Adrenal gland (tissue), 12 donors: Measurements from ENCODE around the gene DLEU7. TPM values are rescaled to one million over a fixed set of nuclear protein-coding genes. Genes with fewer than 3 reads are reported as not detected.

ENCODE experiments used
- DNase-seq, 7 donors: peaks; one replicate each; pipeline ENCODE4 v3.0.0-alpha.2; 2019 to 2020
- H3K27ac ChIP-seq, 5 donors: fragments of 200-600 bp; sonication (generic) in 4 of 5; 1 replicate in 3 of 5; 2 replicates in 2 of 5; pipeline versions ENCODE4 v1.5.1 to v1.8.0; 2016 to 2020; ENCODE audit warnings: mild to moderate bottlenecking in 1 of 5
- H3K27me3 ChIP-seq: fragments of 200-600 bp; 2 replicates; pipeline ENCODE4 v1.8.0; 2021
- H3K36me3 ChIP-seq, 2 donors: fragments of 200-600 bp; replicated peaks in 1 of 2; 1 replicate in 1 of 2; 2 replicates in 1 of 2; pipeline versions ENCODE4 v1.5.1 to v1.8.0; 2018 to 2022
- H3K4me1 ChIP-seq, 2 donors: fragments of 200-600 bp; replicated peaks in 1 of 2; 1 replicate in 1 of 2; 2 replicates in 1 of 2; pipeline versions ENCODE4 v1.5.1 to v1.8.0; 2018 to 2021
- H3K4me3 ChIP-seq, 4 donors: fragments of 200-600 bp; sonication (generic) in 3 of 4; one replicate each; pipeline ENCODE4 v1.5.1; 2016 to 2018
- H3K9me3 ChIP-seq, 3 donors: fragments of 200-600 bp; sonication (generic) in 1 of 3; replicated peaks in 1 of 3; 1 replicate in 2 of 3; 2 replicates in 1 of 3; pipeline versions ENCODE4 v1.5.1 to v1.8.0; 2016 to 2021
- POLR2A ChIP-seq, 2 donors: fragments of 450-650 bp; IDR thresholded peaks; one replicate each; pipeline ENCODE4 v1.6.1; 2017; ENCODE audit warnings: antibody characterized with exemption in 2 of 2, mild to moderate bottlenecking in 2 of 2, moderate library complexity in 1 of 2
- WGBS, 4 donors: extraction: QIAGEN DNeasy Blood & Tissue Kit in 2 of 4; methylation state at CpG; one replicate each; pipeline versions ENCODE4 v1.1.5 to v1.1.7; 2013 to 2017; 5-methylcytosine and 5-hydroxymethylcytosine counted together
- intact Hi-C, 2 donors: fragments of 100-400 bp; cut with DNase I; formaldehyde crosslinking; loops; one replicate each; pipeline versions ENCODE4 v1.14.1 to v1.15.0; 2022 to 2023
- polyA plus RNA-seq, 3 donors: library from polyadenylated mRNA; stranded (reverse); fragments of 200-250 nt in 2 of 3; fragments of 350-450 nt in 1 of 3; fragmentation: Illumina TruSeq in 1 of 3; extraction: RNeasy Lipid Tissue Mini Kit (QIAGEN cat#74804) in 1 of 3; gene quantifications; one replicate each; pipeline ENCODE4 v1.2.3, GENCODE V29; 2013 to 2014
- total RNA-seq, 9 donors: library from RNA; depleted of rRNA in 4 of 9; stranded (reverse); fragments of >200 nt in 4 of 9; fragments of 120-200 nt in 1 of 9; fragmentation: NEBNext Ultra II Directional in 1 of 9; extraction: Animal tissue kit (Norgen Biotek cat#: 25700) in 1 of 9; gene quantifications; one replicate each; pipeline versions ENCODE4 v1.1.0 to v1.2.4, GENCODE V29; 2013 to 2023
- TF ChIP-seq, protein P1 (sequence below), 6 experiments: fragments of 450-650 bp in 4 of 6; fragments of 200-600 bp in 2 of 6; sonication (generic) in 1 of 6; IDR thresholded peaks; 1 replicate in 5 of 6; 2 replicates in 1 of 6; pipeline versions ENCODE4 v1.5.1 to v1.8.0; 2016 to 2021; ENCODE audit warnings: antibody characterized with exemption in 6 of 6, mild to moderate bottlenecking in 2 of 6, moderate library complexity in 1 of 6
- donor health status: healthy with polysubstance abuse.
- donor health status: Bipolar disorder and iron deficiency.
- donor health status: DM: yes; HTN: yes; CAD: no.
- donor health status: DM: no; HTN: no; CAD: no.
- donor health status: DM: no; HTN: no; CAD: no.
- donor health status: DM: yes; HTN: yes; CAD: no.

Gene DLEU7
- total and polyA plus RNA-seq, 12 donors, result 0.24 to 2.2 (median 0.50) TPM

DNA sequence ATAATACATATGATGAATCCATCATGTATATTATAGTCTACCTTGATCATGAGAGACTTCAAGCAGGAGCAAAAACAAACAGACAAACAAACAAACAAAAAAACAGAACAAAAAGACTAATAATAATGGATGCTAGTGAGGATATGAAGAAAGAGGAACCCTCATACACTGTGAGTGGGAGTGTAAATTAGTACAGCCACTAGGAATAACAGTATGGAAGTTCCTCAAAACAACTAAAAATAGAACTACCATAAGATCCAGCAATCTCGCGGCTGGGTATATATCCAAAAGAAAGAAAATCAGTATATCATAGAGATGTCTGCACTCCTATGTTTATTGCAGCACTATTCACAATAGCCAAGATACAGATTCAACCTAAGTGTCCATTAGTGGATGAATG is 7.0 kb upstream of the DLEU7 start:
- Histone ChIP-seq H3K27ac (no peak overlapping the region), H3K9me3 (no peaks in the 10 kb centered on the region), H3K4me3 (no peak overlapping the region), H3K27me3 (no peaks in the 10 kb centered on the region), H3K4me1 (no peaks in the 10 kb centered on the region), H3K36me3 (no peaks in the 10 kb centered on the region)
- TF ChIP-seq POLR2A (IDR thresholded peaks at IDR 0.05), result no peak
- TF ChIP-seq, protein P1, sequence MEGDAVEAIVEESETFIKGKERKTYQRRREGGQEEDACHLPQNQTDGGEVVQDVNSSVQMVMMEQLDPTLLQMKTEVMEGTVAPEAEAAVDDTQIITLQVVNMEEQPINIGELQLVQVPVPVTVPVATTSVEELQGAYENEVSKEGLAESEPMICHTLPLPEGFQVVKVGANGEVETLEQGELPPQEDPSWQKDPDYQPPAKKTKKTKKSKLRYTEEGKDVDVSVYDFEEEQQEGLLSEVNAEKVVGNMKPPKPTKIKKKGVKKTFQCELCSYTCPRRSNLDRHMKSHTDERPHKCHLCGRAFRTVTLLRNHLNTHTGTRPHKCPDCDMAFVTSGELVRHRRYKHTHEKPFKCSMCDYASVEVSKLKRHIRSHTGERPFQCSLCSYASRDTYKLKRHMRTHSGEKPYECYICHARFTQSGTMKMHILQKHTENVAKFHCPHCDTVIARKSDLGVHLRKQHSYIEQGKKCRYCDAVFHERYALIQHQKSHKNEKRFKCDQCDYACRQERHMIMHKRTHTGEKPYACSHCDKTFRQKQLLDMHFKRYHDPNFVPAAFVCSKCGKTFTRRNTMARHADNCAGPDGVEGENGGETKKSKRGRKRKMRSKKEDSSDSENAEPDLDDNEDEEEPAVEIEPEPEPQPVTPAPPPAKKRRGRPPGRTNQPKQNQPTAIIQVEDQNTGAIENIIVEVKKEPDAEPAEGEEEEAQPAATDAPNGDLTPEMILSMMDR (IDR thresholded peaks at IDR 0.05), result no peak
- DNase-seq, result no peak
- WGBS, 4 donors, result 63 to 69% (median 67%) methylated on average over 2 of the region's 2 CpGs
- intact Hi-C loops, result no loop called here

DNA sequence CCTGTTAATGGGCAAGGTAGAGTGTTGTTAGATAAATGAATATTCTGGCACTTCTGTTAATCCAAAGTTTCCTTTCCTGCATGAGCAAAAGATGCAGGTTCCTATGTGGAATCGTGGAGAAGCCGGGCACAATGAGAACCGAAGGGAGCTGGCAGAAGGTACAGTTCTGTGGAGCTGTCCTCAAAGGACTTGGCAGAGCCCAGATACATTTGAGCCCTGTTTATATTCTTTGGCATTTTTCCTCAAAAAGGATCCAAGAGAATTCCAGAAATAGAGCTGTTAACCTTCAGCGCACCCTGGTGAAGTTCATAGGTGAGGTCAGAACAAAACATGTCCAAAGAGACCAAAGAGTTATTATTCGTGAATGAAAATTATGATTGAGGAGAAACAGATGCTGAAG is 4.0 kb upstream of the DLEU7 start:
- H3K4me3 ChIP-seq, result no peak overlapping the region
- H3K36me3 ChIP-seq, result no peaks in the 10 kb centered on the region
- 77 to 82% (median 82%) methylated on average over 5 of the region's 5 CpGs for WGBS, 4 donors
- no peaks in the 10 kb centered on the region for H3K9me3 ChIP-seq
- peaks cover 9% of the 10 kb centered on the region for H3K27me3 ChIP-seq
- intact Hi-C loops, result no loop called here
- no peak for TF ChIP-seq POLR2A (IDR thresholded peaks at IDR 0.05)
- TF ChIP-seq, protein P1 (IDR thresholded peaks at IDR 0.05), result no peak
- peaks cover 0 to 9% of the 10 kb centered on the region in 2 donors for H3K4me1 ChIP-seq
- no peak for DNase-seq
- no peak overlapping the region for H3K27ac ChIP-seq

DNA sequence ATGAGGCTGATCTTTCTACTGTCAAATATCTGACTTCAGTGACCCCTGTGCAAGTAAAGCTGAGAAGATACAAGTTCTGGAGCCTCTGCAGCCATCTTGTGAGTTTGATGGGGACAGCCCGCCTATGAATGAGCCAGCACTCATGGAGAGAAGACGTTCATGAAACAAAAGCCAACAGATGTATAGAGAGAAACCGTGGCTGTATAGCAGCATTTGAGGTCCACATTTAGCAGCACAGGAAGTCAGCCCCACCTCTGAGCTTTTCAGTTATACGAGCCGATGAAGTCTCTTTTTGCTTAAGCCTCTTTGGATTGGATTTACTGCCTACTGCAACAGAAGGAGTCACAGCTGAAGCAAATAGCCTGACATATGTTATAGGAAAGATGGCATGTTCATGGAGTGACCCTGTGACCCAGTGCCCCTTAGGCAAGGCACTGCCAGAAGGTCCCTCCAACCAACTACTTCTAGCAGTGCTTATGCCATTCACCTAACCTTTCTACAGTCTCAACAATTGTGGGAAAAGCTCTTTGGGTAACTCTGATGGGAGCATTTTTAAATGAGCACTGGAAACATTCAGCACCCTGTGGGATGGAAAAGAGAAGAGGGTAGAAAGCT is 3.5 kb upstream of the DLEU7 start:
- no peak overlapping the region for H3K4me3 ChIP-seq
- no peak for DNase-seq
- peaks cover 13% of the 10 kb centered on the region for H3K27me3 ChIP-seq
- peaks cover 0 to 9% of the 10 kb centered on the region in 2 donors for H3K4me1 ChIP-seq
- TF ChIP-seq POLR2A (IDR thresholded peaks at IDR 0.05), result no peak
- TF ChIP-seq, protein P1 (IDR thresholded peaks at IDR 0.05), result no peak
- no peaks in the 10 kb centered on the region for H3K9me3 ChIP-seq
- 64 to 71% (median 69%) methylated on average over 5 of the region's 5 CpGs for WGBS, 4 donors
- intact Hi-C loops, result no loop called here
- H3K36me3 ChIP-seq, result no peaks in the 10 kb centered on the region
- H3K27ac ChIP-seq, result no peak overlapping the region

DNA sequence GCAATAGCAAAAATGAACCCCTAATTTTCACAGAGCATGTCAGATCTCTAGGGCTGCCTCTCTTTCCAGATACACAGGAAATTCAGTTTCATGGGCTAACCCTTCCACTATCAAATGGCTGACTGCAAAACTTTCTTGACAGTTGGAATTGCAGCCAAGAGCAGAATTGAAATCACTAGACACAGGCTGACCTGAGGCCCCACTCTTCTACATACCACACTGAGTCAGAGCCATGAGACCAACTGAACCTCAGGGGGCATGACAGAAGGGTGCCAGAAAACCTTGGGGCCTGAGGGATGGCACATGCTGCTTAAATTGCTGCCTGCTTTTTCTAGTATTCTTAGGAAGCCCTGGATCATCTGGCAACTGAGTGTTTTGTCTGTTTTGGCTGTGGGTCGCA is 1.7 kb upstream of the DLEU7 start:
- H3K9me3 ChIP-seq, result no peaks in the 10 kb centered on the region
- no peak overlapping the region for H3K4me3 ChIP-seq
- no peak overlapping the region for H3K27ac ChIP-seq
- WGBS, 4 donors, result 86 to 100% (median 94%) methylated on average over 1 of the region's 1 CpG
- H3K36me3 ChIP-seq, result no peaks in the 10 kb centered on the region
- DNase-seq, result no peak
- H3K27me3 ChIP-seq, result peaks cover 13% of the 10 kb centered on the region
- intact Hi-C loops, result no loop called here
- H3K4me1 ChIP-seq, result peaks cover 0 to 9% of the 10 kb centered on the region in 2 donors
- TF ChIP-seq, protein P1 (IDR thresholded peaks at IDR 0.05), result no peak
- TF ChIP-seq POLR2A (IDR thresholded peaks at IDR 0.05), result no peak
